GM12892 (cell line): ENCODE results near the gene KRABD2.

Experiments used
- POLR2A ChIP-seq: IDR thresholded peaks from 2 replicates; pipeline ENCODE4 v1.6.1; 2011; ENCODE audit warnings: low read depth, low read length, control low read depth
- POLR2AphosphoS5 ChIP-seq: IDR thresholded peaks from 2 replicates; pipeline ENCODE4 v1.6.1; 2011; ENCODE audit warnings: low read depth, low read length, control low read depth

- TF ChIP-seq POLR2A (no peak), POLR2AphosphoS5 (no peak)
Measured at GRCh38 chr17:8359769-8360168, 16.7 kb downstream of the KRABD2 start.
